Amniotic stem cell (primary cell): ENCODE measurements around the gene GOLGA8R.
"Not testable (repeated sequence)": the region's sequence is repeated elsewhere in the genome, so short reads cannot be mapped to it uniquely, and the experiment has no call there.

Experiments
- DNase-seq: peaks from one replicate; lab custom pipeline; 2025; lab: John Stamatoyannopoulos, UW

GOLGA8R gene

DNA sequence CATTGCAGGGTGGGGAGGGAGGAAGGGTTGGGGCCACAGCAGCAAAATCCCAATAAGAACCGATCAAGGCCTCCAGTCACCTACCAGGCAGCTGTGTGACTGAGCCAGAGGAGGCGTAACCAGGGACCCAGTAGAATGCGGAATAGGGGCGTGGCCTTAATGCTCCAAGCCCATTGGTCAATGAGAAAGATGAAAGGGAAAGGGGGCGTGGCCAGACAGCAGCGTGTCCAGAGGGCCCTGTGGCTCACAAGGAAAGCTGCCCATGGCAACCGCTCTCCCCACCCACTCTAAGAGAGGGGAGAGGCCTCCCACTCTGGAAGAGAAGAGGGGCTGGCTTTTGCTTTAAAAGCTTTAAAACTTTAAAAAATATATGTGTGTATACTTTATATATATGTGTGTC, at the start of gene GOLGA8R:
Gene GOLGA8R (minus strand): TSS at position 101 of the 400 bp plus-strand sequence. CDS start 98 bp downstream, at position 3.
- not testable (repeated sequence) for DNase-seq

- not testable (repeated sequence) for DNase-seq
These were observed 49.8 kb upstream of the GOLGA8R start for GRCh38 chr15:30463849-30464248.

- DNase-seq: not testable (repeated sequence)
These were observed 48.1 kb upstream of the GOLGA8R start for GRCh38 chr15:30462176-30462575.

DNA sequence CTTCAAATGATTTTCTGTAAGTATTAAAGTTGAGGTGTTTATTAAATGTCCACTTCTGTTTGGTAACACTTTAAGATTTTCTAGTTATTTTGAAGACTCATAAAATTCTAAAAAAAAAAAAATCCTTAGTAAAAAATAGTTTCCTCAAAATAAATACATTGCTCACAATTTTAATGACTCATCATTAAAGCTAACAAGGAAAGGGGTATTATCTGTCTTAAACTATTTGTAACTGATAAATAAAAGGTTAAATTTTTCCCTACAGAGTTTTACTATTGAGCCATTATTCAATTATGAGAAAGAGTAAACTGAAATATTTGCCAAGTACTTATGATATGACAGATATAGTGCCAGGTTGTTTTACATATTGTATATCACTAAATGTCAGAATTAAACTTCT, 38.6 kb upstream of the GOLGA8R start:
- not testable (repeated sequence) for DNase-seq

DNA sequence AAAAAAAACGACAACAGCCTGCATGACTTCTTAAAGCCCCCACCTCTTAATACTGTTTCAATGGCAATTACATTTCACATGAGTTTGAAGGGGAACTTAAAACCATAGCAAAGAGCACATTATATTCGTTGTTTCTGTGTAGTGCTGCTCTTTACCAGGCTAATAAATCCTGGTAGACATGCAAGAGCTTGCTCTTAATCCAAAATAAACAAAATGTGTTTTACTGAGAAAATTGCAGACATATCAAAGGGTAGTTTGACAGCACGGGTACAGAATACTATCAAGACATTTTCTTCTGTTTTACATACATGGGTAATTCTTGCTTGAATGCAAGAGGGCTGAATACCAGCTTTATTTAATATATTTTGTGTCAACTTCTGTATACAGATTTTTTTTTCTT, 24.3 kb upstream of the GOLGA8R start:
- not testable (repeated sequence) for DNase-seq

GRCh38 chr15:30435878-30436277, 21.8 kb upstream of the GOLGA8R start:
- not testable (repeated sequence) for DNase-seq

DNA sequence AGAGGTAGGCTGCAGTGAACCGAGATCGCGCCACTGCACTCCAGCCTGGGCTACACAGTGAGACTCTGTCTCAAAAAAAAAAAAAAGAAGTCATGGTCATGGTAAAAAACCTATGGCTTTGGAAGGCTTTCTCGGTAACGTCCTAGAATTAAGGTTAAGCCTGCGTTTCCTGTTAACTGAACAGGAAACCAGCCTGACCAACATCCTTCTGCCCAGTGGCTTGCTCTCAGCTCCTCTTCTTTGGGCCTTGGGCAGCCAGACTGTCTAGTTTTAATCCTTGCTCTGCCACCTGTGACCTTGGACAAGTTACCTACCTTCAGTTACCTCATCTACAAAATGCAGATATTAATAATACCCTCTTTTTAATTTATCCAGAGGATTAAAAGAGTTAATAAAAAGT, 6.7 kb upstream of the GOLGA8R start:
- not testable (repeated sequence) for DNase-seq

DNA sequence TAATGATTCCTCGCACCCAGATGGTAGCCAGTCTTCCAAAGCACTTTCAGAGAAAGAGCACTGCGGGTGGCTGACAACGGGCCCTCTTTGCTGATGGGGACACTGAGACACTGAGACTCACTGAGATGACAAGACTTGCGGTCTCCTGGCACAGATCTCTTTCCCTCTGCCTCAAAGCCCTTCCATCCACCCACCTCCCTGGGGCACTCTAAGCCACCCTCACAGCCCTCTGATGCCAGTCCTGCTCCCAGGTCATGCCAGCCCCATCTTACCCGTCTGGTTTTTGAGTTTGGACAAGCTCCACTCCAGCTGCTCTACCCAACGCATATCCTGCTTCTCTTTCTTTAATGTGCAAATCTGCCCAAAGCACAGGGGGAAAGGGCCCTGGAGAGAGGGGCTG, 6.4 kb downstream of the GOLGA8R start:
- not testable (repeated sequence) for DNase-seq

DNA sequence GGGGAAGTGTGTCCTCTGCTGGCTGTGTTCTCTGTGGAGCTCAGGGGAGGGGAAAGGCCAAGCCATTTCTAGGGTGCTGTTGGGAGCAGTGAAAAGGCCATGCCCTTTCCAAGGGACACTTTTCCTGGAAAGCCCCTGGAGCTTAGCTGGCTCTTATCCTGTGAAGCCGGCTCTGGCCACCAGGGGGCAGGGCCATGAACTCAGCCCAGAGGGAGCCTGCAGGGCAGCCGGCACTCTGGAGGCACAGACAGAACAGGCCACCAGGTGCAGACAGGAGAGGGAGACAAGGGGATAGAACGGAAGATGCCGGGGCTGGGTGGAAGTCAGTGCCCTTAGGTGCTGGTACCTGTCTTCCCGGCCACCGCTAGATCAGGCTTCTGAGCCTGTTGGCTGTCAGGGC, 15.1 kb downstream of the GOLGA8R start:
- DNase-seq: not testable (repeated sequence)

DNA sequence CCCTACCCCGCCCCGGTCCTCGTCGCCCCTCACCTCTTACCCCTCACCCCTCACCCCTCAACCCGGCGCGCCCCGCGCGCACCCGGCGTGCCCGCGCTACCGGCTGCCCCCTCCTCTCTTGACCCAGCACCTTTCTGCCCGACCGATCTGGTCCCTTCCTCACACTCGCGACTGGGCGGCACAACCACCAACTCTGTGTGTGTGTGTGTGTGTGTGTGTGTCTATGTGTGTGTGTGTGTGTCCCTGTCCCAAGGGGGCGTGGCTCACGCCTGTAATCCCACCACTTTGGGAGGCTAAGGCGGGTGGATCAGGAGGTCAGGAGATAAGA, 20.4 kb downstream of the GOLGA8R start:
- not testable (repeated sequence) for DNase-seq

- not testable (repeated sequence) for DNase-seq
These were observed 21.0 kb downstream of the GOLGA8R start, which contains the start of gene CHRFAM7A for GRCh38 chr15:30392766-30393663. CHRFAM7A (minus strand) TSS chr15:30393540; CDS start chr15:30383351, 10,189 bp downstream.

GRCh38 chr15:30386318-30386887, 27.7 kb downstream of the GOLGA8R start:
- DNase-seq: not testable (repeated sequence)

DNA sequence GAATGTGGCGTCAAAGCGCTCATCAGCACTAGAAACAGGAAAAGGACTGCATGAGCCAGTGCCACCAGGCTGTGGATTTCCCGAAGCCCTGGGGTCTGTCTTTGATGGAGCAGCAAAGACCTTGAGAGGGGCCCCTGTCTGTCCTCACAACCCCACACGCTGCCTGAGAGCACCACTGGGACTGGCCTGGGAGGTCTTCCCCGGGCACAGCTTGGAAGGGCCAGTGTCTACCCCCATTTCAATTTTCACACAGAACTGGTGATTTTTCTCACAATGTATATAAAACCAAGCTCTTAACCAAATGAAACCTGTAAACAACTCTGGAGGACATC, 37.0 kb downstream of the GOLGA8R start:
- not testable (repeated sequence) for DNase-seq

DNA sequence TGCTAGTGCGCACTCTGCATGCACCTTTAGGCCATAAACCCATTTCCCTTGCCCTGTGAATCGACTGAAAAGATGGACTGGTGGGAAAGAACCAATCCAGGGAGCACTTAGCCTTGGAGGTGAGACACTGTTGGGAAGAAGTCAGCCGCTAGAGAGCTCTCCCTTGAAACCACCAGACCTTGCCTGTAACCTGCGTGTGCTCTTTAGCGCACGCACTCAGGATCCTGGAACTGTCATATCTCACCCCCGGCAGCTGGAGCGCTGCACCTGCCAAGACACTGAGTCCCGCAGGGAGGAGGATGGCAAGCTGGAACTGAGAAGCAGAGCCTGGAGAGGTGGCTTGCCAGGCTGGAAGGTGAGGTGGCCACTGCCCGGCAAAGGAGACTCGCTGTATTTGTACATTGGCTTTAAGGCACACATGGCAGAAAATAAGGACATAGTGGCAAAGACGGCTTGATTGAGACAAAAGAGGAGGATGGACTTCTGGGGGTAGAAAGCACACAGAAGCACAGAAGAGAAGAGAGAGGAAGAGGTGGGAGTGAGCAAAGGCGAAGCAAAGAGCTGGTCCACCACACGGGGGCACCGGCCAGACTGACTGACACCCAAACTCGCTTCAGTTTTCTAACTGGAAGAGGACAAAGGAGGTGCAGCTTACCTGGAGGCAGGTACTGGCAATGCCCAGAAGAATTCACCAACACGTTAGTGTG, 37.5 kb downstream of the GOLGA8R start:
- not testable (repeated sequence) for DNase-seq

DNA sequence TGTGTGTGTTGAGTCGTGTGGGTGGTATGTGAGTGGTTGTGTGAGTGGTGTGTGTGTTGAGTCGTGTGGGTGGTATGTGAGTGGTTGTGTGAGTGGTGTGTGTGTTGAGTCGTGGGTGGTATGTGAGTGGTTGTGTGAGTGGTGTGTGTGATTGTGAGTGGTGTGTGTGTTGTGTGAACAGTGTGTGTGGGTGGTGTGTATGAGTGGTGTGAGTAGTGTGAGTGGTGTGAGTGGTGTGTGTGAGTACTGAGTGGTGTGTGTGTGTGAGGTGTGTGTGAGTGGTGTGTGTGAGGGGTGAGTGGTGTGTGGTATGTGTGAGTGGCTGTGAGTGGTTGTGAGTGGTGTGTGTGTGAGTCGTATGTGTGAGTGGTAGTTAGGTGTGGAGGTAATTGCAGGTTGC, 38.2 kb downstream of the GOLGA8R start:
- not testable (repeated sequence) for DNase-seq

DNA sequence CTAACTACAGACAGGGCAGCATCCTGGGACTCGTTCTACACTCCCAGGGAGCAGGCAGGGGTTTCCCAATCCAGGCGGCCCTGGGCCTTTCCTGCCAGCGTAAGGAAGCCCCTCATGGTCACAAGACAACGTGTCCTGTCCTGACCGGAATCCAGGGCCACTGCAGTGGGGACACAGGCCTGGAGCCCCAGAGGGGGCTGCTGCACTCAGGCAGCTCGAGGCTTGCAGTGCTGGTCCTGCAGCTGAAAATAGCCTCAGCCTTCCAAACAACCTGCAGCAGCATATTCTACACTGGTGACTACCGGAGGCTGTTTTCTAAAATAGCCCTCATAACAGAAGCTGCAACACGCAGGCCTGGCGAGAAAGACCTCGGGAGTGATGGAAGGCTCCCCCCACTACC, 39.2 kb downstream of the GOLGA8R start:
- not testable (repeated sequence) for DNase-seq

DNA sequence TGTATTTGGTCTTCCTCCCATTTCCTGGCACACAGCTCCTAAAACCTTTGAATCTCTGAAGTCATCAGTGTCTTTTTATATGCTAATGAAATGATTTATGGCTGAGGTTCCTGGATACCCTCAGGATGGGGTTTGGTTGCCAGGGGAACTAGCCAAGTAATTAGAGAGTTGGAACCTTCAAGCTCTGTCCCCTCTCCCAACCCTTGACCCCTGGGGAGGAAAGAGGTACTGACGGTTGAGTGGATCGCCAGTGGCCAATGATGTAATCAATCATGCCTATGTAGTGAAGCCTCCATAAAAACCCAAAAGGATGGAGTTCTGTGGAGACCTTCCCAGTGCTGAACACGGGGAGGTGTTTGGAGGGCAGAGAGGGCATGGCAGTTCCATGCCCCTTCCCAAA, 45.8 kb downstream of the GOLGA8R start:
- DNase-seq: not testable (repeated sequence)

- not testable (repeated sequence) for DNase-seq
These were observed 46.8 kb downstream of the GOLGA8R start for GRCh38 chr15:30367246-30367645.

DNA sequence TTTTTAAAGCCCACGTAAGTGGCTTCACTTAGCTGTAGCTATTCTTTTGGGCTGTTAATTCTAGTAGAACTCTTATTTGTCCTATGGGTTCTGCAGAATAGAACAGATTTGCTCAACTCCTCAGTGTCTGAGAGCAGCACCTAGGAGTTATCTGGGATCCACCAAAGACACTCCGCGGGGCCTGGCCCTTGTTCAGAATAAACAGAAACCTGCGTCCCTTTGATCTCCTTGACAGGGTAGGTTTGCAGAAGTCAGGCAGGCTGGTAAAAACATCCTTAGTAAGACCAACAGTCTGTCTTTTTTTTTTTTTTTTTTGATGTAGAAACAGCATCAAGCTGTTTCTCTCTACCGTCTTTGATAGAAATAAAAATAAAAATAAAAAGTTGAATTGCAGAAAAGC, 52.7 kb downstream of the GOLGA8R start:
- not testable (repeated sequence) for DNase-seq

DNA sequence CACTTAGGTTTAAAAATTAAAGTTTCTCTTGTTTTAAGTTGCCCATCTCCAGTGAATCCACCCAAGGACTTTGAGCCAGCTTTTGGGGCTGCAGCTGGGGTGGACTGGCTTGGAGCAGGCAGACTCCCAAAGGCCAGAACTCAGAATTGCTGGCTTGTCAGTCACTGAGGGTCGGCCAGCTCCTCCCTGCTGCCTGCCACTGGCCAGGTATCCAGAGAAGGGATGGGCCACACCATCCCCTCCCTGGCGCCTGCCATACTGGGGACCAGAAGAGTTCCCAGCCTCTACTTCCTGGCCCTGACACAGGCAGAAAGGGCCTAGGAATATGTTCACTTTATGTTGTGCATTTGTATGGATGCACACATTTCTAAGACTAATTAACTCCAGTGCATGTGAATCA, 53.1 kb downstream of the GOLGA8R start:
- DNase-seq: not testable (repeated sequence)

- not testable (repeated sequence) for DNase-seq
These were observed 59.0 kb downstream of the GOLGA8R start for GRCh38 chr15:30355043-30355442.
